PFSK-1 (cell line): ENCODE data around the gene EMC8.

Source experiments
- FOXP2 ChIP-seq: optimal IDR thresholded peaks from 2 replicates; pipeline ENCODE3; 2011; ENCODE audit warnings: borderline replicate concordance, control low read depth, inconsistent platforms; ENCODE audit not compliant: insufficient read depth; ENCODE audit errors: extremely low read length, extremely low read depth
- POLR2AphosphoS5 ChIP-seq: IDR thresholded peaks from 2 replicates; pipeline ENCODE4 v1.6.1; 2012; ENCODE audit warnings: low read depth, mild to moderate bottlenecking, control low read depth, low read length, moderate library complexity
- REST ChIP-seq, 2 experiments: IDR thresholded peaks; 2 replicates each; pipeline versions ENCODE4 v1.6.1 to v1.8.0; 2011 to 2012; ENCODE audit warnings: low read depth in 2 of 2, low read length in 2 of 2, control low read depth in 1 of 2, inconsistent platforms in 1 of 2, mild to moderate bottlenecking in 1 of 2, moderate library complexity in 1 of 2; ENCODE audit not compliant: insufficient read depth in 1 of 2
- SIN3A ChIP-seq: IDR thresholded peaks from 2 replicates; pipeline ENCODE4 v1.6.1; 2012; ENCODE audit warnings: mild to moderate bottlenecking, low read length, moderate library complexity, borderline replicate concordance; ENCODE audit not compliant: insufficient read depth
- TAF1 ChIP-seq: IDR thresholded peaks from 2 replicates; pipeline ENCODE4 v1.6.1; 2012; ENCODE audit warnings: low read length, control low read depth, borderline replicate concordance; ENCODE audit not compliant: insufficient read depth

Gene EMC8

GRCh38 chr16:85803570-85803969 is 4.2 kb upstream of the EMC8 start:
- no peak for TF ChIP-seq POLR2AphosphoS5
- no peak for TF ChIP-seq SIN3A
- TF ChIP-seq REST (IDR thresholded peaks at IDR 0.05; ENCODE audit: insufficient read depth in 1 of 2, low read depth in 2 of 2, low read length in 2 of 2): no peak
- no peak for TF ChIP-seq TAF1
- TF ChIP-seq FOXP2: no peak

- TF ChIP-seq TAF1 (no peak), SIN3A (no peak), FOXP2 (no peak), POLR2AphosphoS5 (no peak)
Measured at GRCh38 chr16:85800321-85800669, 951 bp upstream of the EMC8 start.

GRCh38 chr16:85798901-85799496 is 345 bp downstream of the EMC8 start:
- TF ChIP-seq SIN3A: 0 out of 2 replicates have a peak, but pooled peaks have one; percentile 13
- no peak for TF ChIP-seq REST (IDR thresholded peaks at IDR 0.05; ENCODE audit: insufficient read depth in 1 of 2, low read depth in 2 of 2, low read length in 2 of 2)

- TF ChIP-seq POLR2AphosphoS5: no peak
- no peak for TF ChIP-seq FOXP2
- TF ChIP-seq TAF1: no peak
- no peak for TF ChIP-seq REST (IDR thresholded peaks at IDR 0.05; ENCODE audit: insufficient read depth in 1 of 2, low read depth in 2 of 2, low read length in 2 of 2)
- TF ChIP-seq SIN3A: no peak
Measured at GRCh38 chr16:85798283-85798776, 1.0 kb downstream of the EMC8 start.

GRCh38 chr16:85796599-85796998 is 2.7 kb downstream of the EMC8 start:
- no peak for TF ChIP-seq REST (IDR thresholded peaks at IDR 0.05; ENCODE audit: insufficient read depth in 1 of 2, low read depth in 2 of 2, low read length in 2 of 2)
- no peak for TF ChIP-seq POLR2AphosphoS5
- TF ChIP-seq TAF1: no peak
- no peak for TF ChIP-seq FOXP2
- no peak for TF ChIP-seq SIN3A
